CD4-positive, alpha-beta T cell treated with Interleukin-1 beta for 1 hour (primary cell): Measurements from ENCODE around the gene FHOD3.

Experiments used
- DNase-seq, 2 donors: peaks; one replicate each; pipeline ENCODE4 v3.0.0-alpha.2; 2020 to 2022

FHOD3 gene

DNA sequence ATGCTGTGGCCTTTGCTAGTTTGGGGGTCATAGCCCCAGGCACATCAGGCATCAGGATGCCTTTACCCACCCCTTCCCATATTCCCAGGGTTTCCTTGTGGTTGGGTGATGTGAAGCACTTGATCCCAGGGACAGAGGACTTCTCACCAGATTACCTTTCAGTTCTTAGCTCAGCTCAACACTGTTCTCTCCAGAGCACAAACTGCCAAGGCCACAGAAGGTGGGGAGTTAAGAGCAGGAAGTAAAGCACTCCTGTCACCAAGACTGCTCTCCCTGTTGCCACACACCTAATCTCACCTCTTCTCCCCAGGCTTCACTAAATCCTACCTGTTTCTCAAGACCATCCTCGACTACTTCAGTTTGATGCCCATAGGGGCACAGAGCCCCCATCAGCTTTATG, 25.9 kb downstream of the FHOD3 start:
- no peak for DNase-seq

DNA sequence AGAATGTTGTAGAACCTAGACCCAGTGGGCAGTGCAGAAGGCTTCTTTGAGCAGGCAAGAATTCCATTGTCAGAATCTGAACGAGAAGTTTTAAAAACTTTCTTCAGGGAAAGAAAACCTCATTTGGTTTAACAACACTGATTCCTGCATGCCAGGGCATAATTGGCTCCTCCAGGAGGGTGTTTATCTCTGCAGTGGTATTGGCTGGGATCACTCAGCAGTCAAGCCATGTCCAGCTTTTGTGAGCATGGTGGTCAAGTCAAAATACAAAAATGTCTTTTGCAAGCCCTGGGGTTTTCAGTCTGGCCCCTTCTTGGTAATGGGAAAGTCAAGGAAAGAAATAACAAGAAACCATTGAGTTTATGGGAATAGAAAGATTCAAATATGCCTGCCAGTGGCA, 28.3 kb downstream of the FHOD3 start:
- DNase-seq: no peak

DNA sequence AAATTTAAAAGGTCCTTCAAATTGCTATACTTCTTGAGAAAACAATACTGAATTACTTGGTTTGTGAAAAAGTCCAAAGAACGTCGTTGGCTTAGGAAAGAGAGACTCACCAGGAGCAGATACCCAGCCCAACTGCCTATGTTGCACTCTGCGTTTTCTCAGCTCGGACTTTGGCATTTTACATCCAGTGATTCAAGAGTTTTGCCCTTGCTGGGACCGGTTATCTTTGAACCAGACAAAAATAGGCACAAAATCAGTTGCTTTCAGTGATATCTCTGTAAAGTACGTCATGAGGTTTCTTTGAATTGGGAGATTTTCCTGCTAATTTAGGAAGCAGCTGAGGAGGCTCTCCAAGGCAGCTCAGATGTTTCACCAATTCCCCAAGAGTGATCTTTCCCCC, 29.3 kb downstream of the FHOD3 start:
- DNase-seq: no peak

DNA sequence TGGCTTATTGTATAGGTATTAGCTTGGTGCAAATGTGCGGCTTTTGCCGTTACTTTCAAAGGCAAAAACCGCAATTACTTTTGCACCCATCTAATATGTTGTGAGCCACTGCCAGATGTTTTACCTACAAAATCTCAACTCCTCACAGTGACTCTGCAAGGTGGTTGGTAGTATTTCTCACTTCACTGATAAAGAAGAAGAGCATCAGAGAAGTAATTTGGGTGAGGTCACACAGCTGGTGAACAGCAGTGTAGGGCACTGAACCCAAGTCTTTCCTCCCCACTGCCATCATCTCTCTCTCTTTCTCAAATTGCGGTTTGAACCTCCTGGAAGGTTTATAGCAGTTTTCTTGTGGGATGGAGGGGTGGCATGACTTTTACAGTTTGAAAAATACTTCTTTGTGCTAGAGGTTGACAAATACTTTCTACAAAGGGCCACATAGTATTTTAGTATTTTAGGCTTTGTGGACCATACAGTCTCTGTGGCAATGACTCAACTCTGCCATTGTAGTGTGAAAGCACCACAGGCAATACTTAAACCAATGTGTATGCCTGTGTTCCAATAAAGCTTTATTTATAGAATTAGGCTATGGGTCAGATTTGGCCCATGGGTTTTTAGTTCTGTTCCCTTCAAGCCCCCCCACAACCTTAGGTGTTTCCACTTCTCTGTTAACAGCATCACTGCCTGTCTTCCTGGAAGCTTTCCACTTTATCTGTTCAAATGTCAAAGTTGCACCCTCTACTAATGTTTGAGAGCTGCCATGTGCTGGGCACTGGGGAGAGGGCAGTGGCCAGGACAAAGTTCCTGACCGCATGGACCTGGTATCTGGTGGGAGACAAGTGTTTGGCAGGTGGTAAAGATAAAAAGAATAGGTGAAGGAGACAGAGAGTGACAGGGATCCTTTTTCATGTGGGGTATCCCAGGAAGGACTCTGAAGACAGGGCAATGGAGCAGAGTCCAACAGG, 30.1 kb downstream of the FHOD3 start:
- no peak for DNase-seq

DNA sequence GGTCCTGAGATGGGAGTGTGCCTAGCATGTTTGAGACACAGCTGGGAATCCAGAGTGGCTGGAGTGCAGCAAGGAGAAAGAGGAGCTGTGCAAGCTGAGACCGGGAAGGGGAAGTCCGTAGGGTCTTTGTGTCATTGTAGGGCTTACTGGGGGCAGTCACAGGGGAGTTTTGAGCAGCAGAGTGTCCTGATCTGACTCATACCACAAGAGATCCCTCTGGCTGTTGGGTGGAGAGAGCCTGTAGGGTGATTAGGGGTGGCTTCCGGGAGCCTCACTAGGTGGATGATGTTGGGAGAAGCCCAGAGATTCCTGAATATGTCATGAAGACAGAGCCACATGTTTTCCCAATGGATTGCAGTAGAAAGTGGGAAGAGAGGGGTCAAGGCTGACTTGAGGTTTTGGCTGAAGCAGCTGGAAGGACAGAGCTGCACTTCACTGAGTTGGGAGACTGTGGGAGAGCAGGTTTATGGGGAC, 30.9 kb downstream of the FHOD3 start:
- no peak for DNase-seq

DNA sequence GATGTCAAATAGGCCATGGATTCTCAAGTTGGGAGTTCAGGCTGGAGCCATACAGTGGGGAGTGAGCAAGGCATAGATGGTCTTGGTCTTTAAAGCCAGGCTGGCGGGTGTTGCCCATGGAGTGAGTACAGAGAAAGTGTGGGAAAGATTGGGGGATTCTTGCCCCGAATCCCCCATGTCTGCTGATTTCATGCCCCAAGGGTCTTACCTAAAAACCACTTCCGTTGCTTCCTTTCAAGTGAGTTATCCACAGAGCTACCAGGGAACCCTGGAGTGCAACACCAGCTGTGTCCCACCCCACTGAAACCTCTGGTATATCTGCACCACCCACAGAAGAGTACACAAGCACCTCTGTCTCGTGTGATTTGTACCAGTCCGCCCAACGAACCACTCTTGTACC, 31.4 kb downstream of the FHOD3 start:
- DNase-seq: no peak

DNA sequence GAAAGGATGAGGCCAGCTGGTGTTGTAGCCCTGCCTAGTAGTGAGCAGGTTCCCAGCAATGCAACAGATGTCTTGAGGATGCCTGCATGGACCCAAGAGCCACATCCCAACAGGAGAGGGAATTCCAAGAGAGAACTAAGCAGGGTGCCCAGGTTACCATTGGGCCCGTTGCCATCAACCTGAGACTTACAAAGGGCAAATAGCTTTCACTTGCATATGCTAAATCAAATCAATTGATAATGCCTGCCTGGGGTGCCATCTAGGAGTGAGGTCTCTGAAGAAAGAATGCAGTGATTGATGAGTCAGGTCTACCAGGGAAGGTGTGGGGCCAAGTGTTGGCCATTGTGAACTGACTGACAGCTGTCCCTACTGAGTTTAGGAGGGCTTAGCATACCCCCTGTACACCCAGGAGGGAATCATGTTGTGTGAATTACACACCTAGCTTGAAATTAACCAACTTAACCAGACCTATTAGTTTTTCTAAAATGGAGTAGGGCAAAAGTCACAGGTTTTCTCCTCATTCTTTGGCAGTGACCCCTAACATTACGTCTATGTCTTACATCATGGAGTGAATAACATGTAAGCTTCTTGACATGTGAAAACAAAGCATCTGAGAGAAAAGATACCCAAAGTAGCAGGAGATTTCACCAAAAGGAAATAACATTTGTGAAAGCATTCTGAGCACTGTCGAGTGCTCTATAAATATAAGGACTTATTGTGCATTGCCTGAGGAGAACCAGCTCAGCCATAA, 32.3 kb downstream of the FHOD3 start:
- no peak for DNase-seq

DNA sequence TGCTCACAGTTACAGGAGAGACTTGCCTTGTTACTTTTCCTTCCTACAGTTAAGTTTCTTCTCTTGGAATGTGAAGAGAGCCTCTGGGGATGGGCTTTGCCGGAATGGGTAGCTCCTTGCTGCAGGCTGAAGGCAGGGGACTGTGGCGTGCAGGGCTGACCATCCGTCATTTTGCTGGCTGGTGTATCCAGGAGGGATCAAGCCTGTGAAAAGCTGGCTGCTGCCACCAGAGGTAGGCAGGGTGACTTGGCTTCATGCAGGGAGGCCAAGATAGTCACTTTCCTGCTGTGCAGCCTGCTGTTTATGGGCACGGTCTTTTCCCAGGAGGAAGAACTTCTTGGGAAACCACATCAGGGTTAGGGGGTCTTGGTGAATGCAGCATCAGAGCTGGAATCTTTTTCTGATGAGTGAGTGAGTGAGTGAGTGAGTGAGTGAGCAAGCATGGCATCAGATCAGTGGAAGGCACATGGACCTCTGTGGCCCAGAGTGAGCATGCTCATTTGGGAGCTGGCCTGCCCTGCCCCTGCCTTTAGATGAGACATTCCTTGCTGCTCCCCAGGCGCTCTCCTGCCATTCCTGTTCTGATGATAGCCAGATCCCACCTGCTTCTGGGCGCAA, 33.0 kb downstream of the FHOD3 start:
- no peak for DNase-seq

DNA sequence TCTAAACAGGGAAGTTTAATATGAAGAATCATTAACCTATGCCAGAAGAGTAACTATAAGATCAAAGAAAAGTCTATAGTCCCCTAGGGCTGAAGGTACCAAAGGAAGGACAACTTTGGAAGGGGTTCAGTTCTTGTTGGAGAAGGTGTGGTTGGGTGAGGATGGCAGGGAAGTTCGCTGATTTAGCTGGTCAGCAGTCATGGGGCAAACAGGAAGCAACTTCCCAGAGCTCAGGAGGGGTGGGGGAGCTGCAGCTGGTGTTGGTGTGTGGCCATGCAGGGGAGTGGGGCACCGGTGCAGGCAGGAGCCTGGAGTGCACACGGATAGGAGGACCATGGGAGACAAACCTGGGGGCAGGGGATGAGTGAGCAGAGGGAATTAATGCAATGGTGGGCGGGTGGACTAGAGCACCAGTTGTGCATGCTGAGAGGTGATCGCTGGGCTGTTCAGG, 34.0 kb downstream of the FHOD3 start:
- no peak for DNase-seq

DNA sequence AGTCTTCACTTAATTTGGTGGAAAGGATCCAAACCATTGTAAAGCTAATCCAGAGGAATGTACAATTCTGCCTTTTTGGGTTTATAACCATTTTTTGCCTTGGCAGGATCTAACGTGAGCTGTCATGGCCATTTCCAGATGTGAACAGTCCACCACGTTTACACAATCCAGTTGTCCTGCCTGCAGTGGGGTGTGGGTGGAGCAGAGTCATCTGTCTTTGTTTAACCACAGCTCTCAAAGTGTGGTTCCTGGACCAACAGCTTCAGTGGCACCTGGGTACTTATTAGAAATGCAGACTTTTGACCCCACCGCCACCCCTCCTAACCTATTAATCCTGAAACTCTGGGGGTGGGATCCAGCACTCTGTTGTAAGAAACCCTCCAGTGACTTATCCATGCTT, 35.9 kb downstream of the FHOD3 start:
- DNase-seq: no peak

DNA sequence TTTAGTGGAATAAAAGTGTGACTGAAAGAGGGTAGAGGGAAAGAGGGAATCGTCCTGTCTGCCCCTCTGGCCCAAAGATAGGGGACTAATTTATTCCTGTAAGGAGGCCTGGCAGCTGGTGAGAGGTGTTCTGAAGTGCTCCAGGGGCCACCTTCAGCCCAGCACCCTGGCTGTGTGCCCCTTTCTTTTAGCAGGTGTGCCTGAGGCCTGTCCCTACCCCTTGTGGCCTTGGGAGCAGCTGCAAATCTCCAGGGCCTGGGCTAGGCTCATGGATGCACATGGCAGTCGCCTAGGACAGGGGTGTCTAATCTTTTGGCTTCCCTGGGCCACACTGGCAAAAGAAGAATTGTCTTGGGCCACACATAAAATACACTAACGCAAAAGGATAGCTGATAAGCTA, 37.3 kb downstream of the FHOD3 start:
- no peak for DNase-seq

DNA sequence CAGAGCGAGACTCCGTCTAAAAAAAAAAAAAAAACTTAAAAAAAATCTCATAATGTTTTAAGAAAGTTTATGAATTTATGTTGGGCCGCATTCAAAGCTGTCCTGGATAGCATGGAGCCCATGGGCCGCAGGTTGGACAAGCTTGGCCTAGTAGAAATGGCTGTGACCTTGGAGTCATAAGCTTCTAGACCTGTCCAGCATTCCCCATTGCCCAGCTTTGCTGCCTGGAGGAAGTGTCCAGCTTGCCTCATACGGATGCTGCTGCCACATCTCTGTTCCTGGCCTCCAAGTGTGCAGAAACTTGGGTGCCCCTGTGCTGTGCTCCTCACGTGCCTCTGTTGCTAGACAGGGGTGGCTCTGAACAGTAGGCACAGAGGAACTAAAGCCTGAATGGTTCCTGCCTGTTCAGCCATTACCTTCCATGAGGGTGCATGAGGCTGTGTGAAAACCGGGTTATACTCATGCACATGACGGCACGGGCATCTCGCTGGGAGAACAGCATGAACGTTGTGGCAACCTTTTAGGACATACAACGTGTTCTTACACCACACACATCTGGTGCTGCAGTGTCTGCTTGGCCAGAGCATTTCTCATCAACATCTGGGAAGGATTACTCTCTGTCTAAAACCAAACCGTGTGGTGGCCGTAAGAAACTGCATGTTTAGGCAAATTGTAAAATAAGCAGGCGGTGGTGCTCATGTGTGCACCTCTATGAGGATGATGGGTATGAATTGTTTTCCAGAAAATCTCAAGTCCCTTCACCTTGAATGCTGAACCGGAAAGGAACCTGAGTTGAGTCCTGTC, 38.2 kb downstream of the FHOD3 start:
- DNase-seq: no peak

DNA sequence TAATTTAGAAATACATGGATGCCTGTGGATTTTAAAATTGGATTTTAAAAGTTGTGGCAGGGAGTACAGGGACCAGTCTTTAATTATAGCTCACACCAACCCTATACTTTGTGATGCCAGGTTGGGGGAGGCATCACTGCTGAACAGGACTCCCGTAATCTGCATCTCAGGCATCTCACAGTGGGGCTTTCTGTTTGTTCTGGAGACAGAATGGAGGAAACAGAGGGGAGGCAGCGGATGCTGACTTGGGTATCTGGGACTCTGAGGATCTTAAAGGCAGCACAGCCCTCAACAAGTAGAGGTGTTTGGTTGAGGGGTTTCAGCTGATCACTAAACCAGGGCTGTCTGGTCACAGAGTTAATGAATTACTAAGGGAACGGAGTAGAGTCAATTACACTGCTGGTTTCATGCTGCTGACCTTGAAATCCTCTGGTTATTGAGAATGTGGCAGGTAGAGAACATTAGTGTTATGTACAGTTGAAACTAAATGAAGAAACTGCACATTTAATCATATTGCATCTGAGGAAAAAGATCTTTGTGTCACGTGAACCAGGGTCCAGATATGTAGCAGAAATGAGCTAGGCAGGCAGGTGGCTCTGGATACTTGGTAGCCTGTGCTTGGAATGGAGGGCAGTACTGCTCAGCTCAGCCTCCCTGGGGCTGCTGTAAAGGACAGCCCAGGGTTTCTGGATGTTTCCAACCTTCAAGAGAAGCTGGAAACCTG, 40.3 kb downstream of the FHOD3 start:
- DNase-seq: no peak

DNA sequence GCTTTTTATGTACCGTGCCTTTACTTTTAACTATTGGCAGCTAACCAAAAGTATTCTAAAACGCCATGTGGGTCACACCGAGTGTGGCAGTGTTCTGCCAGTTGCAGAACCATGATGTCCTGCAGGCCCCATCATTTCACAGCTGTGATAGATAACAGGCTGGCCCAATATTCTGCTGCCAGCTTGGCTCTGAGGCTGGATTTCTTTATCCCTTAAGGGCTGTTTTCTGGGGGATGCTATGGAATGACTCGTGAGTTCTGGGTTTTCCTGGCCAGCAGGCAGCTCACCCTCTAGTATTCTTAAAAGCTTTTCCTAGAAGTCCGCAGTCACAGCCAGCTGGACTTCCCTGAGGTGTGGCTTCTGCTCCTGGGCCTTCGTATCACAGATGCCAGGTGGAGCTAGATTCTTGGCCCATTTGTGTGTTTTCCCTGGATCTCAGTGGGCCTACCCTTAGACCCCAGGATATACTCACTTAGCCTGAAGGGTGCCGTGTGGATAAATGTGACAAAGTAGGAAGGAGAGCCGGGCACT, 41.0 kb downstream of the FHOD3 start:
- DNase-seq: no peak

DNA sequence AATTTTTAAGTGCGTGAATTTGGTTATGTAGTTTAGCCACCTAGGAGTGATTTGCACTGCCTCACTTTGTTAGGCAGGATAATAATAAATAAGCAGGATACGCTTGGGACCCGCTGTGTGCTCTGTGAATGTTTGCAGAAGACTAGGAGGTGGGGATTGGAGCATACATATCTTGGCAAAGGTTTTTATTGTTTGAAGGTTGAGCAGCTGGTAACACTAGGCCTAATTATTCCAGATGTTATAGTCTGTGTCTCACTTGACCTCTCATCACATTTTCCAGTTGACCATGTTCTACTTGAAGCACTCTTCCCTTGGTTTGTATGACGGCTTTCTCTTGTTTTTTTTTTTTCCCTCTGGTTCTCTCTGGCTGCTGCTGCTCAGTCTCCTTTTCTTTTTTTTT, 42.7 kb downstream of the FHOD3 start:
- no peak for DNase-seq

DNA sequence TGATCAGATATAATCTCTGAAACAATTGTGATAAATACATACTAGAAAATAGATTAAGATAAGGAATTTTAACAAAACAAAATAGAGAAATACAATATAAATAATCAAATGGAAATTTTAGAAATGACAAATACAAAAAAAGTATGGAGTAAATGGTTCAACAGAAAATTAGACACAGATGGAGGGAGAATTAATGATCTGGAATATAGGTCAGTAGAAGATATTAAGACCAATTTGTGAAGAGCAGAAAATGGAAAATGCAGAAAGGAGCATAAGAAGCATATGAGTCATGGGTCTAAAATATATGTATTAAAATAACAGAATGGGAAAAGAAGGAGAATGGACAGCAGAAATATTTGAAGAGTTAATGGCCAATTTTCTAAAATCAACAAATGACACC, 44.4 kb downstream of the FHOD3 start:
- no peak for DNase-seq

DNA sequence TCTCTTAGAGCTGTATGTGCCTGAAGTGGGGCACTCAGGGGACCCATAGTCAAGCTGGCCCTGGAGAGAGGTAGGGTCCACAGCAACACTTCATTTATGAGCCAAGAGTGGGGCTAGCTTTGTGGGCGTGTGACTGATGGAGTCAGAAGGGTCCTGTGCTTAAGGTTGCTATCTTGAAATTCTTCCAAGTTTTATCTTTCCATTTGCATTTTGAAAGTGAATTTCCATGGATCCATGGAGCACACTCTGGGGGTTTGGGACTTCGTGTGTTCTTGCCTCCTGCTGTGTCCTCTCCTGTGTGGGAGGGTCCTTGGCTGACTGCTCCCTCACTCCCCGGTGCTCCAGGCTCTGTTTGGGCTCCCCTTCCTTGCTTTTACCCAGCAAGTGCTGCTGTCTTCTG, 50.8 kb downstream of the FHOD3 start:
- no peak for DNase-seq

DNA sequence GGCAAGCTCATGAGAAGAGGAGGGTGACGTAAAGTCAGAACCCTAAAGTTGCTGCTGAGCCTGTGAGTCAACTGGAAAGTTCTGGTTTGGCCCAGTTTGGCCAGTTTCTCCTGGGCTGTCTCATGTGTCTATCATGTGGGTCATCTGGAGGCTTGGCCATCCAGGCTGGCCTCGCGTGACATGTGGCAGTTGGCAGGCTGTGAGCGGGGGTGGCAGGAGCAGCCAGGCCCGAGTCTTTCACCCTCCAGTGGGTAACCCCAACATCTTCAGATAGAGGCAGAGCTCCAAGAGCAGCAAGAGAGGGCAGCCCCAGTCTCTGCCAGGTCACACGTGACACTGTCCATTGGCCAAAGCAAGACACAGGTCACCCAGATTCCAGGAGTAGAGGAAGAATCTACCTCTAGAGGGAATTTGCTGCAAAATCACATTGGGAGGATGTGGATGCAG, 51.5 kb downstream of the FHOD3 start:
- DNase-seq: no peak

DNA sequence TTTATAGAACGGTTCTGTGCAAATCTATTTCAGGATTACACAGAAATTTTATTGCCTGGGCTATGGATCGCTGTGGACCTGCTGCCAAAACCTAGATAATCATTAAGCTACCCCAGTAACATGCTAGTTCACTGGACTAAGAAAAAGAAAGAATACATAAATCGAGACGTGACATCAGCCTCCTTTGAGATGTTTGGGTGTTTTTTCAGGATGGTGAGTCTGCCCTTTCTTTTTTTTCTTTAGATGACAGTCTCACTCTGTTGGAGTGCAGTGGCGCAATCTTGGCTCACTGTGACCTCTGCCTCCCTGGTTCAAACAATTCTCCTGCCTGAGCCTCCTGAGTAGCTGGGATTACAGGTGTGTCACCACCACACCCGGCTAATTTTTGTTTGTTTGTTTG, 52.0 kb downstream of the FHOD3 start:
- DNase-seq: no peak

DNA sequence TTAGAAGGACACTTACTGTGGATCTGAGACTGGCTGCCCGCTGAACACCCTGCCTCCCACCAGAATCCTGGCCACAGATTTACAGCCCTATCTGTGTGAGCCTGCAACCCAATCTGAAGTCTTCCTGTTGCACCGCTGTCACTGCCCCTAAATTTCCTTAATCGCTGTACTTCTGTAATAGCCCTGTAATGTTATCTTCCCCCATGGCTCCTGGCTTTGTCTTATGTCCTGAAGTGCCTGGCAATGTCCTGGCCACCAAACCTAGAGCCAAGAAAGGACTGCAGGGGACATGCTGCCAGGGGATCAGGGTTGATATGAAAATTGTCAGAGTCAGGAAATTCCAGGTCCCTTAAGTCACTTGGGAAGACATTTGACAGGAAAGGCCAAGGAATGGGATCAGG, 52.7 kb downstream of the FHOD3 start:
- DNase-seq: no peak

DNA sequence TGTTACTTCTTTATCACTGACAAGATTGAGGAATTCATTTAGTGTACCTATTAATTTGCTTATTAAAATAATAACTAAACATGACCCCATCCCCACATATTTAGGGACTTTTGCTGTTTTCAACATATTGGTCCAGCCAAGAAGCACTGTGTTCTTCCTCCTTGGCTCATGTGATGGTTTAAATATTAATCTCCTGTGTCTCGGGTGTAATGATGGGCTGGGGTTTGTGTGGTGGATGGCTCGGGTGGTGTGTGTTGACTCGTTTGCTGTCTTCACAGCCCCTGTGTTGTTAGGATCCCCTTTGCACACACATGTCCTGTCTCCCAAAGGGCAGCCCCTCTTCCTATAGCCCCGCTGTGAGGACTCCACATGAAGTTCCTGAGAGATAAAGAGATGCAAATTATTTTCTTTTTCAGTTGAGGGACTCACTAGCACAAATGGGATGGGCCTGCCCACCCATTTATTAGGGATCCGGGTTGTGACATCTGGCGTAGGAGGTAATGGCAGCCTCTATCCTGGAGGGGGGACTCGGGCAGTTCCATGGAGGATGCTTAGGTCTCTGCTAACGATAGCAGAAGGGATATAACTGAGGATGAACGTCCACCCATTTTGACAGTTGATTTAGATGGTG, 53.4 kb downstream of the FHOD3 start:
- no peak for DNase-seq
